ENCODE data around the gene MROH9. TPM values are rescaled to one million over a fixed set of nuclear protein-coding genes. Genes with fewer than 3 reads are reported as not detected.

Gene MROH9
- total RNA-seq, 1 donor = under 0.01 TPM

GRCh38 chr1:171037626-171038025, 102.3 kb downstream of the MROH9 start:
- H3K4me3 ChIP-seq (ENCODE audit: low read depth, low read length) = no peak overlapping the region
- DNase-seq (ENCODE audit: low read depth) = no peak
- no peak for TF ChIP-seq CTCF (IDR thresholded peaks at IDR 0.05; ENCODE audit: insufficient read depth, low read depth, low read length)

DNA sequence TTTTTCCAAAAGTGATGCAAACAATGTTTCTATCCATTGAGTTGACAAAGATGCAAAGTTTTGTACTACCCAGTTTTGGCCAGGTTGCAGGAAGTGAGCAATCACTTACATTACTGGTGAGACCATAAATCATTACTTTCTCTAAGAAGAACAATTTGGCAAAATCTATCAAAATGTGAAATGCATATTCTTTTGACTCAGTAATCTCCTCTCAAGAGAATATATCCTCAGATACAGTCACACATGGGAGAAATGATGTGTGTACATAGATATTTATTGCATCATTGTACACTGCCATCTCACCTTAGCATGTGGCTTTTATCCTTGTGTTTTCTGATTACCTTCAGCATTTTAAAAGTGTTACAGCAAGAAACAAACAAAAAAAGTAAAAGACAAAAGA, 103.0 kb downstream of the MROH9 start:
- no peak overlapping the region for H3K4me3 ChIP-seq (ENCODE audit: low read depth, low read length)
- DNase-seq (ENCODE audit: low read depth) = no peak
- TF ChIP-seq CTCF (IDR thresholded peaks at IDR 0.05; ENCODE audit: insufficient read depth, low read depth, low read length) = no peak

GRCh38 chr1:171048014-171048413, 112.7 kb downstream of the MROH9 start:
- no peak for DNase-seq (ENCODE audit: low read depth)
- no peak overlapping the region for H3K4me3 ChIP-seq (ENCODE audit: low read depth, low read length)
- no peak for TF ChIP-seq CTCF (IDR thresholded peaks at IDR 0.05; ENCODE audit: insufficient read depth, low read depth, low read length)

DNA sequence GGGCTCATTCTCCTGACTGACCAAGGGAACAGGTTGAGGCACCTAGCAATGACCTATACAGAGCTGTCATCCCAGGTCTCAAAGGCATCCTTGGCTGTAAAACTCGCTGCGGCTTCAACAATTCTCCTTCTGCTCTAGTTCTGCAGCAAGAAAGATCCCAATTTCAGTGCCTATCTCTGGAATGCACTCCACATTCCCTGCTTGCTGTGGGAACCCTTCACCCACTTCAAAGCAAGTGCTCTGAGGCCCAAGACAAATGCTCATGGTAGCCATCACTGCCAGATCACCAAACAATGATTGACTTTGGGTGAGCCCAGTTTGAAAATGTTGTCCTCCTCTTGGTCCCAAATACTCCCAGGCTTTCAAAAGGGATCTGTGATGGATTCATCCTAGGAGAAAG, 117.6 kb downstream of the MROH9 start:
- no peak for TF ChIP-seq CTCF (IDR thresholded peaks at IDR 0.05; ENCODE audit: insufficient read depth, low read depth, low read length)
- no peak for DNase-seq (ENCODE audit: low read depth)
- no peak overlapping the region for H3K4me3 ChIP-seq (ENCODE audit: low read depth, low read length)

DNA sequence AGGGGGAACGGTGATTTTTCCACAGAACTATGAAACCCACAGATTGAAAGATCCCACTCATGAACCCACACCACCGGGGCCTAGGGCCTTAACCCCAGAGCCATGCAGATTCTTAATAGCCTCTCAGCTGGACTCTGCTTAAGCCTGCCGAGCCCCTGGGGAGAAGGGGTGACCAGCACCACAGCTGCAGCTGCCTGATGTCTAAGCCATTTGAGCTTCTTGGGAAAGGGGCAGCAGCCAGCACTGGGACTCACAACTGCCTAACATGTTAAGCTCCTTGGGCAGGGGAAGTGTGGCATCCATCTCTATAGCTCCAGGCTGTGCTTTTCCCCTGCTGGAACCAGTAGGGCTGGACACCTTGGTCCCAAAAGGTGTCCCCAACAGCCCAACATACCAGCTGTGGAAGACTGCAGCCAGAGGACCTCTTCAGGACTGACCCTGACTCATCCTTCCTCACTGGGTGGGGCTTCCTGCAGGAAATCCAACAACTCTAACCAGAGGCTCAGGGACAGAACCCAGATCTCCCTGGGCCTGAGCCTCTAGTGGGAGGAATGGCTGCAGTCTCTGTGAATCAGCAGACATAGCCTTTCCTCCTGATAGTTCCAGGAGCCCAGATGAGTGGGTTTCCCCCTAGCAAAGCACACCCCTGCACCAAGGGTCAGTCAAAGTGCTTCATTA, 120.8 kb downstream of the MROH9 start:
- TF ChIP-seq CTCF (IDR thresholded peaks at IDR 0.05; ENCODE audit: insufficient read depth, low read depth, low read length) = no peak
- no peak for DNase-seq (ENCODE audit: low read depth)
- no peak overlapping the region for H3K4me3 ChIP-seq (ENCODE audit: low read depth, low read length)

- no peak overlapping the region for H3K4me3 ChIP-seq (ENCODE audit: low read depth, low read length)
- TF ChIP-seq CTCF (IDR thresholded peaks at IDR 0.05; ENCODE audit: insufficient read depth, low read depth, low read length) = no peak
- peak; percentile 64 for DNase-seq (ENCODE audit: low read depth)
These were observed 126.2 kb downstream of the MROH9 start for GRCh38 chr1:171061425-171062143.
